ENCODE measurements around the gene CYB5RL. TPM values are rescaled to one million over a fixed set of nuclear protein-coding genes. Genes with fewer than 3 reads are reported as not detected.
"Not testable (repeated sequence)": the region's sequence is repeated elsewhere in the genome, so short reads cannot be mapped to it uniquely, and the experiment has no call there.

Gene CYB5RL
- total and polyA plus RNA-seq, 12 donors, result 2.7 to 21.6 (median 10.3) TPM

DNA sequence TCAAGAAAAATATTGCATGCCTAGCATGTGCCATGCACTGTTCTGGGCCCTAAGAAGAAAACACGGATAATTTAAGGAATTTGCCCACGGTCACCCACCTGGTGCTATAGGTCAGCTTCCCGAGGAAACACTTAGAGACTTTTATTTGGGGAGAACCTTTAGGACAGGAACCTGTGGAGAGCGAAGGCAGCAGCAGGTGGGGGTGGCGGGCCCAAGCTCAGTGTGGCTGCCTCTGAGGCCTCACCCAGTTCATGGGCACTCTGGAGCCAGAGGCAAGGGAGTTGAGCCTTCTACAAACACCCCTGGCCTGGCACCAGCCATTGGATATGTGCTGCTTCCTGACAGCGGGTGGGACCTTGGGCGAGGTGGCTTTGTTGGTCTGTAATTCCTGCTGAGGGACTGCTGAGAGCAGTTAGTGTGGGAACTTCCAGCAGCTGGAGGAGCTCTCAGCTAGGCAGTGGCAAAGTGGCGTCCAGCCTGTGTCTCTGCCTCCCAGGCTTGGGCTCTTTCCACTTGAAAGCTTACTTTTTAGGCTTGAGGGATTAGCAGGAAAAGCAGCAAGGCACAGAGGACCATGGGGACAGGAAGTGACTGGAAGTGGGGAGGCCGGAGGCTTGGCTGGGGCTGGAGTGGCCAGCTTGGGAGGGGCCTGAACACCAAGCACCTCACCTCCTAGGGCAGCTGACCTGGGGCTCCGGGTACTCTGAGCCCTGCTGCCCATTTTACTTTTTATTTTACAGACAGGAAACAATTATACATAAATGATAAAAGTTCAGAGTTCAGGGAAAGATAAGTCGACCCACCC, 19.3 kb upstream of the CYB5RL start:
- TF ChIP-seq, protein P1, sequence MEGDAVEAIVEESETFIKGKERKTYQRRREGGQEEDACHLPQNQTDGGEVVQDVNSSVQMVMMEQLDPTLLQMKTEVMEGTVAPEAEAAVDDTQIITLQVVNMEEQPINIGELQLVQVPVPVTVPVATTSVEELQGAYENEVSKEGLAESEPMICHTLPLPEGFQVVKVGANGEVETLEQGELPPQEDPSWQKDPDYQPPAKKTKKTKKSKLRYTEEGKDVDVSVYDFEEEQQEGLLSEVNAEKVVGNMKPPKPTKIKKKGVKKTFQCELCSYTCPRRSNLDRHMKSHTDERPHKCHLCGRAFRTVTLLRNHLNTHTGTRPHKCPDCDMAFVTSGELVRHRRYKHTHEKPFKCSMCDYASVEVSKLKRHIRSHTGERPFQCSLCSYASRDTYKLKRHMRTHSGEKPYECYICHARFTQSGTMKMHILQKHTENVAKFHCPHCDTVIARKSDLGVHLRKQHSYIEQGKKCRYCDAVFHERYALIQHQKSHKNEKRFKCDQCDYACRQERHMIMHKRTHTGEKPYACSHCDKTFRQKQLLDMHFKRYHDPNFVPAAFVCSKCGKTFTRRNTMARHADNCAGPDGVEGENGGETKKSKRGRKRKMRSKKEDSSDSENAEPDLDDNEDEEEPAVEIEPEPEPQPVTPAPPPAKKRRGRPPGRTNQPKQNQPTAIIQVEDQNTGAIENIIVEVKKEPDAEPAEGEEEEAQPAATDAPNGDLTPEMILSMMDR (IDR thresholded peaks at IDR 0.05), result no peak
- TF ChIP-seq POLR2A (IDR thresholded peaks at IDR 0.05), result peak in 1 of 2 donors; percentile 10
- Histone ChIP-seq H3K4me3 (no peak overlapping the region), H3K4me1 (replicated peaks in 1 of 2) (peaks cover 29 to 55% of the 10 kb centered on the region in 2 donors), H3K9me3 (replicated peaks in 1 of 3) (no peaks in the 10 kb centered on the region), H3K36me3 (replicated peaks in 1 of 2) (peaks cover 0 to 47% of the 10 kb centered on the region in 2 donors), H3K27ac (peak overlapping the region; percentile 72 to 91 (median 90)), H3K27me3 (no peaks in the 10 kb centered on the region)
- WGBS, 4 donors, result 52 to 66% (median 57%) methylated on average over 9 to 11 of the region's 11 CpGs
- DNase-seq, result peak in 6 of 7 donors; percentile 39 to 74 (median 66)
- intact Hi-C loops (cut with DNase I), result no loop called here

DNA sequence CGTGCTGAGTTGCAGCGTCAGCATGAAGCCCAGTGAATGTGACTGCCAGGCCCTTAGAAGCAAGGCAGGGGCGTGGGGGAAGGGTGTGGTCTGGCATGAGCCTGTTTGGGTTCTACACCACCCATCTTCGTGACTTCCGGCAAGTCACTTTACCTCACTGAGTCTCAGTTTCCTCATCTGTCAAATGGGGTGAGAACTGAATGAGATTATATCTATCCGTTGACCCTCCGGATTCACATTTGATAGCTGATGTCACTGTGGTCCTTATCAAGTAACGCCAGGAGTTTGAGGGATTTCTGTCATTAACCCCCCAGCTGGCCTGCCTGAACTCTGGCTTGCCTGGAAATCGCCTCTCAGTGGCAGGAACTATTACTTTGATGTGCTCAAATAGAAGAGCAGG, 15.7 kb upstream of the CYB5RL start:
- WGBS, 4 donors, result 82 to 97% (median 94%) methylated on average over 9 of the region's 9 CpGs
- H3K27ac ChIP-seq, result no peak overlapping the region
- no peak overlapping the region for H3K4me3 ChIP-seq
- no peaks in the 10 kb centered on the region for H3K9me3 ChIP-seq (replicated peaks in 1 of 3)
- H3K4me1 ChIP-seq (replicated peaks in 1 of 2), result peaks cover 21 to 25% of the 10 kb centered on the region in 2 donors
- DNase-seq, result no peak
- intact Hi-C loops (cut with DNase I), result no loop called here
- H3K27me3 ChIP-seq, result no peaks in the 10 kb centered on the region
- TF ChIP-seq POLR2A (IDR thresholded peaks at IDR 0.05), result no peak
- TF ChIP-seq, protein P1 (IDR thresholded peaks at IDR 0.05), result no peak
- H3K36me3 ChIP-seq (replicated peaks in 1 of 2), result peaks cover 0 to 83% of the 10 kb centered on the region in 2 donors

DNA sequence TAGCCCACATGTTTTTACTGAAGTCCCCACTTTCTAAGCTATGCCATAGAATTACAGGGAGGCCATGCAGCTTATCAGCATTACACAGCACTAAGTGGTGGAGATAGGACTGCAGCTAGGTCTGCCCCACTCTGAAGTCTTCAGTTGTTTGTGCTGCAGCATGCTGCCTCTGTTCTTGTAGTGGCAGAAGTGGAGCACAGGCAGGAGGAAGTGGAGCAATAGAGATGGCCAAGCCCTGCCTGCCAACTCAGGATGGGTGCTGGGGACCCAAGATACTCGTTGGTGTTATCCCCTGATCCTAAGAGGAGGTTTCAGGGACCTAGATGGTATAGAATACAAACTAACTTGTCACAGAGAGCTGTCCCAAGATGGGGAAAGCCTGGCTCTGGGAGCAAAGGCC, 13.0 kb upstream of the CYB5RL start:
- no peak overlapping the region for H3K4me3 ChIP-seq
- H3K4me1 ChIP-seq (replicated peaks in 1 of 2), result no peaks in the 10 kb centered on the region
- no peak for DNase-seq
- no peaks in the 10 kb centered on the region for H3K9me3 ChIP-seq (replicated peaks in 1 of 3)
- no peak overlapping the region for H3K27ac ChIP-seq
- no peak for TF ChIP-seq POLR2A (IDR thresholded peaks at IDR 0.05)
- TF ChIP-seq, protein P1 (IDR thresholded peaks at IDR 0.05), result no peak
- H3K27me3 ChIP-seq, result no peaks in the 10 kb centered on the region
- WGBS, 4 donors, result 61 to 90% (median 72%) methylated on average over 1 of the region's 1 CpG
- H3K36me3 ChIP-seq (replicated peaks in 1 of 2), result peaks cover 0 to 96% of the 10 kb centered on the region in 2 donors
- intact Hi-C loops (cut with DNase I), result no loop called here

DNA sequence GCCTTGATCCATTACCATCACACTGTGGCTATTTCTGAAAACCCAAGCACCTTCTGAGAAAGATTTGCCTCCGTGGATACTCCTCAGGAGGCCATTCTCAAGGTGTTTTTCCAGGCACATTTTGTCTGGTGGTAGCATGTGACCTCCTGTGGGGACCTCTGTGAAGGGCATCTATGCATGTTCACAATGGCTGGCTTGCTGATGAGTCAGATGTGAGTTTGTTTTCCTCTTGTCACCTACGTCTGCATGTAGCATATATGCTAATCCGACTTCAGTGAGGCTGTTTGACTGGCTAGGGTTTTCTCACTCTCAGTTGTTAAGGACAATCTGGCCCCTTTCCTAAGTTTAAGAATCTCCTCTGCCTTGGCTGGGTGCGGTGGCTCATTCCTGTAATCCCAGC, 8.1 kb upstream of the CYB5RL start:
- H3K27me3 ChIP-seq; H3K9me3 ChIP-seq (replicated peaks in 1 of 3); H3K4me3 ChIP-seq; intact Hi-C loops (cut with DNase I); H3K4me1 ChIP-seq (replicated peaks in 1 of 2); H3K27ac ChIP-seq; DNase-seq: not testable (repeated sequence)
- 66 to 92% (median 68%) methylated on average over 3 to 4 of the region's 4 CpGs for WGBS, 4 donors
- H3K36me3 ChIP-seq (replicated peaks in 1 of 2), result peaks cover 0 to 76% of the 10 kb centered on the region in 2 donors

DNA sequence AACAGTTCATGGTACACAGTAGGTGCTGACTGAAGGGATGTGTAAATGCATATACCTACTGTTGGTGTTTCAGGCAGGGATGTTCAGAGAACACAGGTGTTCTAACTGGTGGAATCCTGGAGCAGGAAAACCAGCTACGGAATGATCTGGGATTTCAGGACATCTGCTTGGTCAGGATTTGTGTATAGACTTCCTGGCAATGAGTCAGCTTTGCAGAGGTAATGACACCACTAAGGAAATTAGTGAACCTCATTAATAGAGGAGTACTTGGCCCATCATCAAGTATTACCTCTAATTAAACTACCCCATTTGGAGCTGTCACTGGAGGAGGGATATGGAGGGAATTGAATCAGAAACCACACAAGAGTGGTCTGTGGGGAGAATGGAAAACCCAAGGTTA, 7.5 kb upstream of the CYB5RL start:
- no peak for TF ChIP-seq POLR2A (IDR thresholded peaks at IDR 0.05)
- TF ChIP-seq, protein P1 (IDR thresholded peaks at IDR 0.05), result no peak
- Histone ChIP-seq H3K4me3 (no peak overlapping the region), H3K27me3 (no peaks in the 10 kb centered on the region), H3K27ac (no peak overlapping the region), H3K9me3 (replicated peaks in 1 of 3) (no peaks in the 10 kb centered on the region), H3K4me1 (replicated peaks in 1 of 2) (peaks cover 0 to 4% of the 10 kb centered on the region in 2 donors), H3K36me3 (replicated peaks in 1 of 2) (peaks cover 0 to 70% of the 10 kb centered on the region in 2 donors)
- intact Hi-C loops (cut with DNase I), result no loop called here
- 50 to 94% (median 75%) methylated on average over 1 of the region's 1 CpG for WGBS, 4 donors
- no peak for DNase-seq
